Vagina (tissue), 2 donors: Measurements from ENCODE around the gene SOX15.

Experiments
- CTCF ChIP-seq, 3 experiments: fragments of 450-650 bp in 2 of 3; fragments of 200-600 bp in 1 of 3; sonication (generic) in 1 of 3; IDR thresholded peaks; one replicate each; pipeline ENCODE4 v1.5.1; 2017 to 2019; ENCODE audit warnings: antibody characterized with exemption in 3 of 3, mild to moderate bottlenecking in 2 of 3, moderate library complexity in 2 of 3
- POLR2A ChIP-seq, 2 donors: fragments of 450-650 bp; IDR thresholded peaks; one replicate each; pipeline ENCODE4 v1.6.1; 2017; ENCODE audit warnings: antibody characterized with exemption in 2 of 2, mild to moderate bottlenecking in 2 of 2, moderate library complexity in 2 of 2
- POLR2AphosphoS5 ChIP-seq, 2 donors: sonication (generic); formaldehyde crosslinking; IDR thresholded peaks; one replicate each; pipeline ENCODE4 v1.9.0; 2017; ENCODE audit warnings: antibody characterized with exemption in 2 of 2, mild to moderate bottlenecking in 2 of 2, low read depth in 1 of 2; ENCODE audit not compliant: insufficient read depth in 1 of 2

- TF ChIP-seq POLR2AphosphoS5 (IDR thresholded peaks at IDR 0.05; ENCODE audit: insufficient read depth in 1 of 2, low read depth in 1 of 2): no peak
- TF ChIP-seq CTCF (IDR thresholded peaks at IDR 0.05): no peak
- TF ChIP-seq POLR2A (IDR thresholded peaks at IDR 0.05): no peak
Measured at GRCh38 chr17:7586673-7587419, 3.0 kb downstream of the SOX15 start.
